Choroid plexus epithelial cell (primary cell): ENCODE data around the gene ZNF560.

Experiments used
- DNase-seq: peaks from one replicate; pipeline ENCODE4 v3.0.0-alpha.2; 2010; ENCODE audit warnings: low read depth
- H3K4me3 ChIP-seq: 2 replicates; pipeline ENCODE4 v1.5.1; 2011; ENCODE audit warnings: low read depth, mild to moderate bottlenecking, control low read depth, low read length, moderate library complexity
- CTCF ChIP-seq: conservative IDR thresholded peaks from 2 replicates; pipeline ENCODE4 v1.5.1; 2011; ENCODE audit warnings: low read depth, mild to moderate bottlenecking, control low read depth, inconsistent platforms, low read length, moderate library complexity

Gene ZNF560

GRCh38 chr19:9474975-9475374, 23.4 kb downstream of the ZNF560 start:
- H3K4me3 ChIP-seq, result no peak overlapping the region
- DNase-seq, result no peak
- no peak for TF ChIP-seq CTCF

- H3K4me3 ChIP-seq, result no peak overlapping the region
- no peak for TF ChIP-seq CTCF
- no peak for DNase-seq
Observed at GRCh38 chr19:9467161-9467560, 31.3 kb downstream of the ZNF560 start.

- TF ChIP-seq CTCF, result no peak
- no peak overlapping the region for H3K4me3 ChIP-seq
- DNase-seq, result no peak
Observed at GRCh38 chr19:9461938-9462337, 36.5 kb downstream of the ZNF560 start.

- no peak for DNase-seq
- no peak for TF ChIP-seq CTCF
- H3K4me3 ChIP-seq, result no peak overlapping the region
Observed at GRCh38 chr19:9456018-9456689, 42.3 kb downstream of the ZNF560 start.

- no peak for DNase-seq
- TF ChIP-seq CTCF, result no peak
- H3K4me3 ChIP-seq, result no peak overlapping the region
Observed at GRCh38 chr19:9453953-9454352, 44.5 kb downstream of the ZNF560 start.

GRCh38 chr19:9445037-9445436, 53.4 kb downstream of the ZNF560 start:
- DNase-seq, result no peak
- no peak for TF ChIP-seq CTCF
- no peak overlapping the region for H3K4me3 ChIP-seq

GRCh38 chr19:9436358-9436757, 62.1 kb downstream of the ZNF560 start:
- no peak for TF ChIP-seq CTCF
- DNase-seq, result no peak
- no peak overlapping the region for H3K4me3 ChIP-seq
